OCI-LY1 (cell line): ENCODE measurements around the gene RHOT1.
"Not testable (repeated sequence)": the region's sequence is repeated elsewhere in the genome, so short reads cannot be mapped to it uniquely, and the experiment has no call there.

Experiments used
- H2AFZ ChIP-seq: fragments of 200-600 bp; sonication (generic), shearing (Covaris generic); 2 replicates; pipeline ENCODE4 v1.6.0; 2014; ENCODE audit warnings: antibody characterized with exemption, mild to moderate bottlenecking, low read length
- H3F3A ChIP-seq: fragments of 200-600 bp; sonication (generic), shearing (Covaris generic); 2 replicates; pipeline ENCODE4 v1.6.0; 2014; ENCODE audit warnings: mild to moderate bottlenecking, antibody characterized with exemption, low read length, moderate library complexity; ENCODE audit not compliant: insufficient read depth
- H3K27ac ChIP-seq: fragments of 200-600 bp; sonication (generic); 2 replicates; pipeline ENCODE4 v1.5.1; 2014; ENCODE audit warnings: low read length, mixed run types, mild to moderate bottlenecking, low read depth; ENCODE audit not compliant: poor library complexity, severe bottlenecking
- H3K27me3 ChIP-seq: fragments of 200-600 bp; sonication (generic); 2 replicates; pipeline ENCODE4 v1.6.0; 2014; ENCODE audit warnings: antibody characterized with exemption, mild to moderate bottlenecking, low read length, moderate library complexity; ENCODE audit not compliant: insufficient read depth
- H3K36me3 ChIP-seq: fragments of 200-600 bp; sonication (generic); 2 replicates; pipeline ENCODE4 v1.6.1; 2014; ENCODE audit warnings: mild to moderate bottlenecking, antibody characterized with exemption, low read length, moderate library complexity, mixed read lengths; ENCODE audit not compliant: insufficient read depth
- H3K4me1 ChIP-seq: fragments of 200-600 bp; sonication (generic); 2 replicates; pipeline ENCODE4 v1.5.1; 2014; ENCODE audit warnings: mild to moderate bottlenecking, low read length, moderate library complexity; ENCODE audit not compliant: insufficient read depth, severe bottlenecking
- H3K4me2 ChIP-seq: fragments of 200-600 bp; sonication (generic), shearing (Covaris generic); 2 replicates; pipeline ENCODE4 v1.6.1; 2014; ENCODE audit warnings: low read length
- H3K4me3 ChIP-seq: fragments of 200-600 bp; sonication (generic); 2 replicates; pipeline ENCODE4 v1.5.1; 2014; ENCODE audit warnings: low read length, low read depth, mild to moderate bottlenecking, mixed read lengths; ENCODE audit not compliant: poor library complexity, severe bottlenecking
- H3K79me2 ChIP-seq: fragments of 200-600 bp; shearing (Covaris generic); 2 replicates; pipeline ENCODE4 v1.6.1; 2016; ENCODE audit warnings: mixed run types, low read length, mixed read lengths; ENCODE audit not compliant: insufficient read depth
- H3K9ac ChIP-seq: fragments of 200-600 bp; sonication (generic), shearing (Covaris generic); 2 replicates; pipeline ENCODE4 v1.6.1; 2014; ENCODE audit warnings: mild to moderate bottlenecking, low read length, mixed read lengths
- H3K9me2 ChIP-seq: fragments of 200-600 bp; sonication (generic), shearing (Covaris generic); 2 replicates; pipeline ENCODE4 v1.6.1; 2014; ENCODE audit warnings: low read depth, mild to moderate bottlenecking, low read length, mixed read lengths
- H3K9me3 ChIP-seq: fragments of 200-600 bp; shearing (Covaris generic); 2 replicates; pipeline ENCODE4 v1.6.1; 2014; ENCODE audit warnings: low read length, mixed read lengths
- H4K20me1 ChIP-seq: fragments of 200-600 bp; sonication (generic), shearing (Covaris generic); 2 replicates; pipeline ENCODE4 v1.6.0; 2016; ENCODE audit warnings: mild to moderate bottlenecking, low read length; ENCODE audit not compliant: insufficient read depth
- EZH2 ChIP-seq: fragments of 200-600 bp; sonication (generic), shearing (Covaris generic); IDR thresholded peaks from 2 replicates; pipeline ENCODE4 v1.8.0; 2017; ENCODE audit warnings: borderline replicate concordance, mixed run types, mild to moderate bottlenecking, antibody characterized with exemption, low read length, moderate library complexity, mixed read lengths
- TF ChIP-seq, protein P1 (sequence below): fragments of 200-600 bp; sonication (generic), shearing (Covaris generic); IDR thresholded peaks from 2 replicates; pipeline ENCODE4 v1.5.1; 2017; ENCODE audit warnings: mild to moderate bottlenecking, antibody characterized with exemption, low read length, moderate library complexity, mixed read lengths

Gene RHOT1

GRCh38 chr17:32103476-32104113 is 38.7 kb upstream of the RHOT1 start:
- Histone ChIP-seq H3K27me3 (no peaks in the 10 kb centered on the region), H3K36me3 (no peaks in the 10 kb centered on the region), H4K20me1 (no peaks in the 10 kb centered on the region), H3K9ac (no peak overlapping the region), H3K4me1 (peaks cover 6% of the 10 kb centered on the region), H3K4me3 (no peak overlapping the region), H3K9me3 (no peaks in the 10 kb centered on the region), H3K4me2 (no peak overlapping the region), H3K9me2 (no peaks in the 10 kb centered on the region), H3F3A (no peaks in the 10 kb centered on the region), H3K79me2 (no peaks in the 10 kb centered on the region), H3K27ac (no peak overlapping the region), H2AFZ (no peak overlapping the region)
- TF ChIP-seq, protein P1, sequence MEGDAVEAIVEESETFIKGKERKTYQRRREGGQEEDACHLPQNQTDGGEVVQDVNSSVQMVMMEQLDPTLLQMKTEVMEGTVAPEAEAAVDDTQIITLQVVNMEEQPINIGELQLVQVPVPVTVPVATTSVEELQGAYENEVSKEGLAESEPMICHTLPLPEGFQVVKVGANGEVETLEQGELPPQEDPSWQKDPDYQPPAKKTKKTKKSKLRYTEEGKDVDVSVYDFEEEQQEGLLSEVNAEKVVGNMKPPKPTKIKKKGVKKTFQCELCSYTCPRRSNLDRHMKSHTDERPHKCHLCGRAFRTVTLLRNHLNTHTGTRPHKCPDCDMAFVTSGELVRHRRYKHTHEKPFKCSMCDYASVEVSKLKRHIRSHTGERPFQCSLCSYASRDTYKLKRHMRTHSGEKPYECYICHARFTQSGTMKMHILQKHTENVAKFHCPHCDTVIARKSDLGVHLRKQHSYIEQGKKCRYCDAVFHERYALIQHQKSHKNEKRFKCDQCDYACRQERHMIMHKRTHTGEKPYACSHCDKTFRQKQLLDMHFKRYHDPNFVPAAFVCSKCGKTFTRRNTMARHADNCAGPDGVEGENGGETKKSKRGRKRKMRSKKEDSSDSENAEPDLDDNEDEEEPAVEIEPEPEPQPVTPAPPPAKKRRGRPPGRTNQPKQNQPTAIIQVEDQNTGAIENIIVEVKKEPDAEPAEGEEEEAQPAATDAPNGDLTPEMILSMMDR: no peak
- no peak for TF ChIP-seq EZH2

- Histone ChIP-seq H3K36me3 (no peaks in the 10 kb centered on the region), H3K27ac (no peak overlapping the region), H3K4me3 (no peak overlapping the region), H3K4me2 (no peak overlapping the region), H3K79me2 (no peaks in the 10 kb centered on the region), H3K27me3 (no peaks in the 10 kb centered on the region), H4K20me1 (no peaks in the 10 kb centered on the region), H2AFZ (no peak overlapping the region), H3K9me3 (no peaks in the 10 kb centered on the region), H3F3A (no peaks in the 10 kb centered on the region), H3K9me2 (no peaks in the 10 kb centered on the region), H3K4me1 (peaks cover 6% of the 10 kb centered on the region), H3K9ac (no peak overlapping the region)
- TF ChIP-seq EZH2: no peak
- TF ChIP-seq, protein P1: no peak
Observed at GRCh38 chr17:32104158-32104557, 38.1 kb upstream of the RHOT1 start.

GRCh38 chr17:32106471-32106981 is 35.8 kb upstream of the RHOT1 start:
- H3K4me1 ChIP-seq, H3K4me2 ChIP-seq, H4K20me1 ChIP-seq, H3K4me3 ChIP-seq, H3K27ac ChIP-seq, H3K9ac ChIP-seq, H3K27me3 ChIP-seq, H3K9me3 ChIP-seq, H3F3A ChIP-seq, H3K36me3 ChIP-seq, H3K9me2 ChIP-seq, H2AFZ ChIP-seq, H3K79me2 ChIP-seq: not testable (repeated sequence)

DNA sequence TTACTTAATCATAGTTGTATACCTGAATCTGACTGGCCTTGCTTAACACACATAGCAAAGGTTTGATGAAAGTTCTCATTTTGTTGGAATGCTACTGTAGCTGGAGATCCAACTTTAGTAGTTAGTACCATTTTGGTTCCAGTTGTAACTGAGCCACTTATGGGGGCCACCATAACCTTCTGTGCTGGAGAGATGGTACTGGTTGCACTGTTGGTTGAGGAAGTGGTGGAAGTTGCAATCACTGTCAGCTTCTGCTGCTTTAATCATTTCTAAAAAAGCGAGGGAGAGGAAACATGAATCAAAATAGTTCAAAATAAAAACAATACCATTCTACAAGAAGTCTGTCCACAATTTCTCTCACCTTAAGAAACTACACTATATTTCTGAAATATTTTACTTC is 35.1 kb upstream of the RHOT1 start:
- not testable (repeated sequence) for H3K4me2 ChIP-seq, H3F3A ChIP-seq, H3K27me3 ChIP-seq, H2AFZ ChIP-seq, H3K4me3 ChIP-seq, H3K27ac ChIP-seq, H3K9me3 ChIP-seq, H4K20me1 ChIP-seq, H3K36me3 ChIP-seq, H3K79me2 ChIP-seq, H3K9me2 ChIP-seq, H3K4me1 ChIP-seq, H3K9ac ChIP-seq
